ENCODE results near the gene KRTAP5-2. TPM values are rescaled to one million over a fixed set of nuclear protein-coding genes. Genes with fewer than 3 reads are reported as not detected.
"Not testable (repeated sequence)": the region's sequence is repeated elsewhere in the genome, so short reads cannot be mapped to it uniquely, and the experiment has no call there.

The KRTAP5-2 gene
- total RNA-seq (not detected), total RNA-seq (0 reads per million in 2 donors)

DNA sequence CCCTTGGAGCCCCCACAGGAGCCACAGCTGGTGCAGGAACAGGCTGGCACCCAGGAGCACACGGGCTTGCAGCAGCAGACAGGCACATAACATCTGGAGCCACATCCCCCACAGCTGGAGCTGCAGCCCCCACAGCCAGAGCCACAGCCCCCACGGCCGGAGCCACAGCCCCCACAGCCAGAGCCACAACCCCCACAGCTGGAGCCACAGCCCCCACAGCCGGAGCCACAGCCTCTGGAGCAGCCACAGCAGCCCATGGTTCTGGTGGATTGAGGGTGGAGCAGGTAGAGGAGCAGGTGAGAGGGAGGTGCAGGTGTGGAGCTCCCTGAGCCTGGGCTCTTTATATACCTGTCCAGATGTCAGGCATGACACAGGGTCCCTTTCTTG, at the start of gene KRTAP5-2:
TSS of gene KRTAP5-2 (minus strand) at position 301 of the 387 bp plus-strand sequence. CDS start at position 257, 44 bp downstream.
- DNase-seq (no peak), ATAC-seq (no peak)
- Mint-ChIP-seq H3K27ac (no peak within 1 kb of the TSS), H3K36me3 (ENCODE audit: low read depth) (peaks cover 2% of the 10 kb centered on the region), H3K27me3 (peaks cover 58% of the 10 kb centered on the region), H3K4me3 (no peak within 1 kb of the TSS), H3K4me1 (peaks cover 23% of the 10 kb centered on the region)
- H3K9me3 ChIP-seq (ENCODE audit: control insufficient read depth, low read length, poor library complexity, severe bottlenecking): no peaks in the 10 kb centered on the region

DNA sequence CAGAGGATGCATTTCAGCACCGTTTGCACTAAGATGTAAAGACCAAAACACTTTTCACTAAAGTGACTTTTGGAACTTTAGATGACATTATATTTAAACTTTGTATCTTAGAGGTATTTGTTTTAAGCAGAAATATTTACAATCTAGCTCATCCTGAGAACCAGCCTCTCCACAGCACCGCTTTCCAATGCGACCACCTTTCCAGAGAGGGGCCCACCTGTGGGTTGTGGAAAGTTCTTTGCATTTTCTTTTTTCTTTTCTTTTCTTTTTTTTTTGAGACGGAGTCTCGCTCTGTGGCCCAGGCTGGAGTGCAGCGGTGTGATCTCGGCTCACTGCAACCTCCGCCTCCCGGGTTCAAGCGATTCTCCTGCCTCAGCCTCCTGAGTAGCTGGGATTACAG, 48.4 kb upstream of the KRTAP5-2 start:
- H3K27me3 Mint-ChIP-seq: peaks cover 33% of the 10 kb centered on the region
- not testable (repeated sequence) for H3K36me3 Mint-ChIP-seq (ENCODE audit: low read depth); ATAC-seq; DNase-seq; H3K4me1 Mint-ChIP-seq; H3K9me3 ChIP-seq (ENCODE audit: control insufficient read depth, low read length, poor library complexity, severe bottlenecking); H3K4me3 Mint-ChIP-seq; H3K27ac Mint-ChIP-seq

GRCh38 chr11:1645357-1645821, 47.3 kb upstream of the KRTAP5-2 start:
- ATAC-seq (no peak), DNase-seq (no peak)
- peaks cover 32% of the 10 kb centered on the region for H3K27me3 Mint-ChIP-seq
- H3K27ac Mint-ChIP-seq: no peak overlapping the region
- peaks cover 3% of the 10 kb centered on the region for H3K4me1 Mint-ChIP-seq
- no peaks in the 10 kb centered on the region for H3K9me3 ChIP-seq (ENCODE audit: control insufficient read depth, low read length, poor library complexity, severe bottlenecking)
- H3K4me3 Mint-ChIP-seq: no peak overlapping the region
- no peaks in the 10 kb centered on the region for H3K36me3 Mint-ChIP-seq (ENCODE audit: low read depth)

GRCh38 chr11:1644601-1645356, 46.7 kb upstream of the KRTAP5-2 start:
- no peak overlapping the region for H3K27ac Mint-ChIP-seq
- peaks cover 8% of the 10 kb centered on the region for H3K4me1 Mint-ChIP-seq
- peaks cover 38% of the 10 kb centered on the region for H3K27me3 Mint-ChIP-seq
- no peaks in the 10 kb centered on the region for H3K9me3 ChIP-seq (ENCODE audit: control insufficient read depth, low read length, poor library complexity, severe bottlenecking)
- H3K4me3 Mint-ChIP-seq: no peak overlapping the region
- ATAC-seq: no peak
- no peak for DNase-seq
- no peaks in the 10 kb centered on the region for H3K36me3 Mint-ChIP-seq (ENCODE audit: low read depth)

DNA sequence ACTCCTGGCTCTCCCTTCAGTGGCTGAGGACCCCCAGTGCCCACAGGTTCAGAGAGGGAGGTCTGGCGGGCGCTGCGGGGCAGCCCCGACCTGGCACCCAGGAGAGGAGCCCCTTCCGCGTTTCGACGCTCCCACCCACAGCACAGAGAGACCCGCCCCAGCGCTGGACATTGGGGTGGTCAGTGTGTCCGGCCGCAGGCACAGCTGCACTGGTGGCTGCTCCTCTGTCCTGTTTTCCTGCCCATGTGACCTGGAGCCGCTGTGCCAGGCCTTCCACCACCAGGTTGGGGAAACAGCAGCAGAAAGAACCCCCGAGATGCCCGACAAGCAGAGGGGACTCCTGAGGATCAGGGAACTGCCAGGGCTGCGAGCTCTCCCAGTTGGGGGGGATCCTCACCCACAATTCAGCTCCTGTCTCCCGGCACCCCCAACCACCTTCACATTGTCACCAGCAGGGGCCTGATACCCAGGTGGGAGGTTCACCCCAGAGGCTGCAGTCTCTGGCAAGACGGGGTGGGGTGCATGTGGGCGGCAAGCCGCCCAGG, 45.1 kb upstream of the KRTAP5-2 start:
- Mint-ChIP-seq H3K27me3 (peaks cover 54% of the 10 kb centered on the region), H3K36me3 (ENCODE audit: low read depth) (no peaks in the 10 kb centered on the region), H3K4me1 (peaks cover 10% of the 10 kb centered on the region), H3K27ac (no peak overlapping the region), H3K4me3 (no peak overlapping the region)
- no peak for ATAC-seq
- H3K9me3 ChIP-seq (ENCODE audit: control insufficient read depth, low read length, poor library complexity, severe bottlenecking): no peaks in the 10 kb centered on the region
- DNase-seq: no peak

GRCh38 chr11:1642288-1643145, 44.4 kb upstream of the KRTAP5-2 start:
- DNase-seq (no peak), ATAC-seq (no peak)
- H3K4me3 Mint-ChIP-seq: no peak overlapping the region
- H3K36me3 Mint-ChIP-seq (ENCODE audit: low read depth): no peaks in the 10 kb centered on the region
- H3K4me1 Mint-ChIP-seq: peaks cover 10% of the 10 kb centered on the region
- no peak overlapping the region for H3K27ac Mint-ChIP-seq
- peaks cover 53% of the 10 kb centered on the region for H3K27me3 Mint-ChIP-seq
- H3K9me3 ChIP-seq (ENCODE audit: control insufficient read depth, low read length, poor library complexity, severe bottlenecking): no peaks in the 10 kb centered on the region

- H3K4me3 Mint-ChIP-seq: no peak overlapping the region
- H3K27ac Mint-ChIP-seq: no peak overlapping the region
- ATAC-seq (no peak), DNase-seq (no peak)
- H3K27me3 Mint-ChIP-seq: peaks cover 51% of the 10 kb centered on the region
- H3K36me3 Mint-ChIP-seq (ENCODE audit: low read depth): no peaks in the 10 kb centered on the region
- H3K4me1 Mint-ChIP-seq: peaks cover 10% of the 10 kb centered on the region
- H3K9me3 ChIP-seq (ENCODE audit: control insufficient read depth, low read length, poor library complexity, severe bottlenecking): no peaks in the 10 kb centered on the region
These were observed 43.0 kb upstream of the KRTAP5-2 start for GRCh38 chr11:1641096-1641495.

- H3K9me3 ChIP-seq (ENCODE audit: control insufficient read depth, low read length, poor library complexity, severe bottlenecking): no peaks in the 10 kb centered on the region
- Mint-ChIP-seq H3K4me3 (peak overlapping the region; percentile 50), H3K36me3 (ENCODE audit: low read depth) (no peaks in the 10 kb centered on the region), H3K27me3 (peaks cover 56% of the 10 kb centered on the region), H3K27ac (no peak overlapping the region), H3K4me1 (peaks cover 10% of the 10 kb centered on the region)
- ATAC-seq: peak; percentile 45
- peak in 1 of 3 donors; percentile 28 for DNase-seq
These were observed 42.2 kb upstream of the KRTAP5-2 start for GRCh38 chr11:1640076-1640946.

- Mint-ChIP-seq H3K4me3 (peak overlapping the region; percentile 50), H3K27me3 (peaks cover 56% of the 10 kb centered on the region), H3K27ac (no peak overlapping the region), H3K4me1 (peaks cover 10% of the 10 kb centered on the region), H3K36me3 (ENCODE audit: low read depth) (no peaks in the 10 kb centered on the region)
- no peaks in the 10 kb centered on the region for H3K9me3 ChIP-seq (ENCODE audit: control insufficient read depth, low read length, poor library complexity, severe bottlenecking)
- DNase-seq (no peak), ATAC-seq (no peak)
These were observed 41.6 kb upstream of the KRTAP5-2 start for GRCh38 chr11:1639666-1640065.

- no peak for DNase-seq
- H3K27me3 Mint-ChIP-seq: peaks cover 56% of the 10 kb centered on the region
These were observed 41.1 kb upstream of the KRTAP5-2 start for GRCh38 chr11:1639102-1639620.

DNA sequence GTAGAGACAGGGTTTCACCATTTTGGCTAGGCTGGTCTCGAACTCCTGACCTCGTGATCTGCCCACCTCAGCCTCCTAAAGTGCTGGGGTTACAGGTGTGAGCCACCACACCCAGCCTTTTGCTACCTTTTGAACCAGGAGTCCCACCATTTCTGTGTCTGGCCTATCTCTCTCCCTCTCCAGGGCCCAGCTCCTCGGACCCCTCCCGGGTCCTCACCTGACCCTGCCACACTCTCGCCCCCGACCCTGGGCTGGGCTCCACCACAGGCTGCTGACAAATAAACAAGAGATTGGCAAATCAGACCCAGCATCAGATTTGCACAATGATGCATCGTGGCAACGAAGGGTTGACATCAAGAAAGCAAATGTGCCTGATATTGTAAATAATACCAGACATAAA, 40.2 kb upstream of the KRTAP5-2 start:
- DNase-seq (no peak), ATAC-seq (no peak)
- H3K27me3 Mint-ChIP-seq: peaks cover 60% of the 10 kb centered on the region
- no peak overlapping the region for H3K4me3 Mint-ChIP-seq
- H3K27ac Mint-ChIP-seq: no peak overlapping the region
- no peaks in the 10 kb centered on the region for H3K9me3 ChIP-seq (ENCODE audit: control insufficient read depth, low read length, poor library complexity, severe bottlenecking)
- no peaks in the 10 kb centered on the region for H3K36me3 Mint-ChIP-seq (ENCODE audit: low read depth)
- peaks cover 7% of the 10 kb centered on the region for H3K4me1 Mint-ChIP-seq

More at GRCh38 chr11:1639102-1639620, 41.1 kb upstream of the KRTAP5-2 start:
- ATAC-seq: no peak
- no peak overlapping the region for H3K27ac Mint-ChIP-seq
- H3K36me3 Mint-ChIP-seq (ENCODE audit: low read depth): no peaks in the 10 kb centered on the region
- no peaks in the 10 kb centered on the region for H3K9me3 ChIP-seq (ENCODE audit: control insufficient read depth, low read length, poor library complexity, severe bottlenecking)
- H3K4me3 Mint-ChIP-seq: no peak overlapping the region
- peaks cover 7% of the 10 kb centered on the region for H3K4me1 Mint-ChIP-seq

GRCh38 chr11:1637628-1638027, 39.5 kb upstream of the KRTAP5-2 start:
- Mint-ChIP-seq H3K4me3 (no peak overlapping the region), H3K36me3 (ENCODE audit: low read depth) (no peaks in the 10 kb centered on the region), H3K27ac (no peak overlapping the region), H3K27me3 (peaks cover 65% of the 10 kb centered on the region), H3K4me1 (peaks cover 7% of the 10 kb centered on the region)
- H3K9me3 ChIP-seq (ENCODE audit: control insufficient read depth, low read length, poor library complexity, severe bottlenecking): no peaks in the 10 kb centered on the region
- DNase-seq: no peak
- no peak for ATAC-seq
